ENCODE measurements around the gene DDX4. TPM values are rescaled to one million over a fixed set of nuclear protein-coding genes. Genes with fewer than 3 reads are reported as not detected.

DDX4 gene
- total RNA-seq, 1 donor from 2014 or later = not detected

DNA sequence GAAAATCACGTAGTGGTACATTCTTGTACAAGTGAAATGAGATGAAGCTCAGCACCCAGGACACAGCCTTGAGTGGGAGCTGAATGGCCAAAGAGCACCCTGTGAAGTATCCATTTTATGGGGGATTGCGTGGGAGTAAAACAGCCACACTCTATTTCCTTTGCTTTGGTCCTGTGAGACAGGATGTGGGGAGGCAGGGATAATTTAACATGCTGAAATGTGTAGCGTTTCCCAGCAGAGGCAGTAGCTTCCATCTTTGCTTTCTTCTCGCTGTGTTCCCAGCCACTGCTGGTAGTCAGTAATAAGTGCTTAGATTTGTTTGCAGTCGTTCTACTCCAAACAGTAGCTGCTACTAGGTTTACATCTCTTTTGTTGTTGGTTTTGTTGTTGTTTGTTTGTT, 117.6 kb downstream of the DDX4 start:
- H3K27ac ChIP-seq = no peak overlapping the region
- no peak for TF ChIP-seq CTCF (IDR thresholded peaks at IDR 0.05)
- no peak overlapping the region for H3K4me3 ChIP-seq
- no peaks in the 10 kb centered on the region for H3K27me3 ChIP-seq
- H3K4me1 ChIP-seq = no peaks in the 10 kb centered on the region
- intact Hi-C loops (cut with DNase I) = no loop called here
- DNase-seq (no peak), ATAC-seq (no peak)
- no peaks in the 10 kb centered on the region for H3K9me3 ChIP-seq
- H3K36me3 ChIP-seq = no peaks in the 10 kb centered on the region

DNA sequence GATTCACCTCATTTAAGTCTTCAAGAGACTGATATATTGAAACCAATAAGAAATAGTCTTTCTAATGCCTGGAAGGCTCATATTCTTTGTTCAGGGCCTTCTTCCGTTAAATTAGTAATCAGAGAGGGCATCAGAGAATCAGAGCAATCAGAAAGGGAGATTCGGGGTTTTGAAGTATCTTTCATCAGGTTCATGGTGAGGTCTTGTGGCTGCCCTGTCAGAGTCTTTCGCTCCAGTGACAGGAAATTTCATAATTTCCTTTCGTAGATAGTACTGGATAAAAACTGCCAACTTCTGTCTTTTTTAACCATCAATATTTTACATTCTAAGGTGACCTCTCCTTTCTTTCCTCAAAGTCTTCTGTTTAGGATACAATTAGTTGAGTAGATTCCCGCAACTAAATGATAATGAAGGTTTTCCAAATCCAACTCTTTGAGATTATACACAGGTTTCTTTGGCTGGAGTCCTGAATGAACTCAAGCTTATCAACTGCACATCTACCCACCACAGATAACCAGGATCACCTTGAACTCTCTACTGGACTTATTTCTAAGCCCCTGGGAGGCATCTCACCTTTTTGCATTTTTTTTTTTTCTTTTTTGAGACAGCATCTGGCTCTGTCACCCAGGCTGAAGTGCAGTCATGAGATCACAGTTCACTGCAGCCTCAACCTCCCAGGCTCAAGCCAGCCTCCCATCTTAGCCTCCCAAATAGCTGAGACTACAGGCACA, 118.8 kb downstream of the DDX4 start:
- TF ChIP-seq CTCF (IDR thresholded peaks at IDR 0.05) = no peak
- Histone ChIP-seq H3K4me1 (no peaks in the 10 kb centered on the region), H3K36me3 (no peaks in the 10 kb centered on the region), H3K4me3 (no peak overlapping the region), H3K27me3 (no peaks in the 10 kb centered on the region), H3K9me3 (no peaks in the 10 kb centered on the region), H3K27ac (no peak overlapping the region)
- DNase-seq (no peak), ATAC-seq (peak; percentile 59)
- intact Hi-C loops (cut with DNase I) = no loop called here

DNA sequence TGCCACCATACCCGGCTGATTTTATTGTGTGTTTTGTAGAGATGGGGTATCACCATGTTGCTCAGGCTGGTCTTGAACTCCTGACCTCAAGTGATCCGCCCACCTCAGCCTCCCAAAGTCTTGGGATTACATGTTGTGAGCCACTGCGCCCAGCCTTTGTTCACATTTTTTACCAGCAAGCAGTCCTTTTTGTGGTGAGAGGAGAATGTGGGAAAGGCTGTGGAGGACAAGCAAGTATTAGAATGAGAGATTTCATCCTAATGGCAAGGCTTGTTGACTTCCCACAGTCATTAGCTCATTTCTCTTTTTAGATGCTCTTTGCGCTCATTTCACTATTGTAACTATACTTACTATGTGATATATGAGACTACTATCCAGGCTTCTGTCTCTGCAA, 119.4 kb downstream of the DDX4 start:
- Histone ChIP-seq H3K4me1 (no peaks in the 10 kb centered on the region), H3K27me3 (no peaks in the 10 kb centered on the region), H3K4me3 (no peak overlapping the region), H3K9me3 (no peaks in the 10 kb centered on the region), H3K27ac (no peak overlapping the region), H3K36me3 (no peaks in the 10 kb centered on the region)
- intact Hi-C loops (cut with DNase I) = no loop called here
- ATAC-seq (no peak), DNase-seq (no peak)
- TF ChIP-seq CTCF (IDR thresholded peaks at IDR 0.05) = no peak

DNA sequence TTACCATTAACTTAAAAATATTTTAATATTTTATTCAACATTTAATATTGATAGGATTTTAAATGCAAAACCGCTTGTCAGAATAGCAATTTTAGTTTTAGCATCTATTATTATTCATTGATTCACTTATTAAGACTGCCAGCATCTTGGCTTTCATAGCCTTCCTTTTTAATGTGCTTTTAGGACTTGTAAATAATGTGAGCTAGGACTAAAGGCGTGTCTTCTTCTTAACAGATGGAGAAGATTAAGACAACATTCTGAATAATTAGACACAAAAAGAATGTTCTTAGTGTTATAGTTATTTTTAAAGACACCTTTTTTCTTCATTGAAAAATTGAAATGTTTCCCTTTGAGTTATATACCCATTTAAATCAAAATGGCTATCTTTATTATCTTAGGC, 120.2 kb downstream of the DDX4 start:
- Histone ChIP-seq H3K27me3 (no peaks in the 10 kb centered on the region), H3K4me3 (no peak overlapping the region), H3K9me3 (no peaks in the 10 kb centered on the region), H3K4me1 (no peaks in the 10 kb centered on the region), H3K27ac (no peak overlapping the region), H3K36me3 (no peaks in the 10 kb centered on the region)
- DNase-seq (no peak), ATAC-seq (no peak)
- TF ChIP-seq CTCF (IDR thresholded peaks at IDR 0.05) = no peak
- intact Hi-C loops (cut with DNase I) = no loop called here

- Histone ChIP-seq H3K27me3 (no peaks in the 10 kb centered on the region), H3K9me3 (no peaks in the 10 kb centered on the region), H3K27ac (no peak overlapping the region), H3K36me3 (no peaks in the 10 kb centered on the region), H3K4me3 (no peak overlapping the region), H3K4me1 (no peaks in the 10 kb centered on the region)
- no peak for TF ChIP-seq CTCF (IDR thresholded peaks at IDR 0.05)
- ATAC-seq = peak; percentile 20
- intact Hi-C loops (cut with DNase I) = no loop called here
- DNase-seq = no peak
Observed at GRCh38 chr5:55860288-55860687, 122.4 kb downstream of the DDX4 start.

DNA sequence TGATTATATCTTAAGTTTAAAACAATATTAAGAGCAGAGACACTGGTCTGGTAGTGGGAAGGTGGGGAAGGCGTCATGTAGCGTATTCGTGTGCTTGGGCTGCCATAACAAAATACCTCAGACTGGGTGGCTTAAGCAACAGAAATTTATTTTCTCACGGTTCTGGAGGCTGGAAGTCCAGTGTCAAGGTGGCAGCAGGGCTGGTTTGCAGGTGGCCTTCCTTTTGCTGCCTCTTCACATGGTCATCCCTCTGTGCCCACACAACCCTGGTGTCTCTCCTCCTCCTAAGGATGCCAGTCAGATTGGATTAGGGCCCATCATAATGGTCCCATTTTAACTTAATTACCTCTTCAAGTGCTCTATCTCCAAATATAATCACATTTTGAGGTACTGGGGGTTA, 122.8 kb downstream of the DDX4 start:
- H3K36me3 ChIP-seq = no peaks in the 10 kb centered on the region
- no peak for TF ChIP-seq CTCF (IDR thresholded peaks at IDR 0.05)
- DNase-seq (no peak), ATAC-seq (no peak)
- H3K9me3 ChIP-seq = no peaks in the 10 kb centered on the region
- H3K27me3 ChIP-seq = no peaks in the 10 kb centered on the region
- H3K27ac ChIP-seq = no peak overlapping the region
- H3K4me1 ChIP-seq = no peaks in the 10 kb centered on the region
- intact Hi-C loops (cut with DNase I) = no loop called here
- no peak overlapping the region for H3K4me3 ChIP-seq

Measured in upper lobe of right lung (tissue), 1 donor.